Activated gamma-delta T cell treated with anti-CD3 and anti-CD28 coated beads, Interleukin-2, amount 50 U/mL, for 16 hours (primary cell): ENCODE measurements around the gene RYR3.
"Not testable (repeated sequence)": the region's sequence is repeated elsewhere in the genome, so short reads cannot be mapped to it uniquely, and the experiment has no call there.

ENCODE experiments used
- DNase-seq: peaks from one replicate; pipeline ENCODE4 v3.0.0-alpha.2; 2020; ENCODE audit warnings: low read depth

Gene RYR3

GRCh38 chr15:33516563-33516962 is 205.8 kb downstream of the RYR3 start:
- DNase-seq, result no peak

GRCh38 chr15:33517944-33518343 is 207.2 kb downstream of the RYR3 start:
- DNase-seq, result no peak

GRCh38 chr15:33518421-33518820 is 207.7 kb downstream of the RYR3 start:
- DNase-seq, result no peak

- no peak for DNase-seq
These were observed 213.5 kb downstream of the RYR3 start for GRCh38 chr15:33524274-33524673.

GRCh38 chr15:33526532-33526931 is 215.8 kb downstream of the RYR3 start:
- DNase-seq, result no peak

GRCh38 chr15:33533197-33533596 is 222.4 kb downstream of the RYR3 start:
- DNase-seq, result no peak

GRCh38 chr15:33534642-33535041 is 223.9 kb downstream of the RYR3 start:
- no peak for DNase-seq

- no peak for DNase-seq
These were observed 224.4 kb downstream of the RYR3 start for GRCh38 chr15:33535135-33535534.

- DNase-seq, result no peak
These were observed 229.2 kb downstream of the RYR3 start for GRCh38 chr15:33539825-33540573.

- DNase-seq, result no peak
These were observed 233.2 kb downstream of the RYR3 start for GRCh38 chr15:33543957-33544356.

GRCh38 chr15:33545866-33546265 is 235.1 kb downstream of the RYR3 start:
- no peak for DNase-seq

GRCh38 chr15:33547876-33548275 is 237.1 kb downstream of the RYR3 start:
- no peak for DNase-seq

GRCh38 chr15:33551860-33552259 is 241.1 kb downstream of the RYR3 start:
- no peak for DNase-seq

GRCh38 chr15:33553157-33553556 is 242.4 kb downstream of the RYR3 start:
- no peak for DNase-seq

GRCh38 chr15:33559207-33559890 is 248.6 kb downstream of the RYR3 start:
- no peak for DNase-seq

- DNase-seq, result no peak
These were observed 250.6 kb downstream of the RYR3 start for GRCh38 chr15:33561407-33561806.

GRCh38 chr15:33561967-33562366 is 251.2 kb downstream of the RYR3 start:
- DNase-seq, result no peak

GRCh38 chr15:33565094-33565493 is 254.3 kb downstream of the RYR3 start:
- DNase-seq, result no peak

- no peak for DNase-seq
These were observed 256.9 kb downstream of the RYR3 start for GRCh38 chr15:33567652-33568051.

GRCh38 chr15:33569036-33569435 is 258.3 kb downstream of the RYR3 start:
- DNase-seq, result no peak

- not testable (repeated sequence) for DNase-seq
These were observed 267.1 kb downstream of the RYR3 start for GRCh38 chr15:33577911-33578310.

GRCh38 chr15:33580526-33580925 is 269.8 kb downstream of the RYR3 start:
- no peak for DNase-seq

GRCh38 chr15:33581032-33581431 is 270.3 kb downstream of the RYR3 start:
- DNase-seq, result no peak

GRCh38 chr15:33584797-33585196 is 274.0 kb downstream of the RYR3 start:
- DNase-seq, result no peak
